Left hindlimb (tissue), 1 donor: ENCODE measurements around the gene TEKT5.
"Not testable (repeated sequence)": the region's sequence is repeated elsewhere in the genome, so short reads cannot be mapped to it uniquely, and the experiment has no call there.

ENCODE experiments used
- DNase-seq: peaks from one replicate; pipeline ENCODE4 v3.0.0-alpha.2; 2018

Gene TEKT5

GRCh38 chr16:10684511-10685151, 10.1 kb downstream of the TEKT5 start:
- no peak for DNase-seq

GRCh38 chr16:10683170-10683569, 11.6 kb downstream of the TEKT5 start:
- no peak for DNase-seq

- no peak for DNase-seq
These were observed 12.1 kb downstream of the TEKT5 start for GRCh38 chr16:10682604-10683003.

GRCh38 chr16:10681310-10682308, 13.1 kb downstream of the TEKT5 start:
- DNase-seq: no peak

GRCh38 chr16:10679921-10680320, 14.8 kb downstream of the TEKT5 start:
- DNase-seq: no peak

GRCh38 chr16:10679441-10679840, 15.3 kb downstream of the TEKT5 start:
- not testable (repeated sequence) for DNase-seq

GRCh38 chr16:10678655-10679054, 16.1 kb downstream of the TEKT5 start:
- DNase-seq: no peak

- no peak for DNase-seq
These were observed 18.4 kb downstream of the TEKT5 start for GRCh38 chr16:10676284-10676683.

GRCh38 chr16:10675861-10676260, 18.9 kb downstream of the TEKT5 start:
- DNase-seq: no peak

- DNase-seq: no peak
These were observed 19.5 kb downstream of the TEKT5 start for GRCh38 chr16:10675216-10675615.

- no peak for DNase-seq
These were observed 23.0 kb downstream of the TEKT5 start for GRCh38 chr16:10671729-10672128.

- DNase-seq: no peak
These were observed 24.9 kb downstream of the TEKT5 start for GRCh38 chr16:10669791-10670190.

GRCh38 chr16:10668322-10669045, 26.2 kb downstream of the TEKT5 start:
- DNase-seq: no peak

GRCh38 chr16:10667239-10667638, 27.5 kb downstream of the TEKT5 start:
- no peak for DNase-seq

- DNase-seq: no peak
These were observed 28.4 kb downstream of the TEKT5 start for GRCh38 chr16:10666291-10666690.

- DNase-seq: no peak
These were observed 29.6 kb downstream of the TEKT5 start for GRCh38 chr16:10665166-10665565.

GRCh38 chr16:10664720-10665126, 30.0 kb downstream of the TEKT5 start:
- no peak for DNase-seq

- DNase-seq: no peak
These were observed 31.0 kb downstream of the TEKT5 start for GRCh38 chr16:10663744-10664143.

- no peak for DNase-seq
These were observed 31.6 kb downstream of the TEKT5 start for GRCh38 chr16:10663146-10663545.

- no peak for DNase-seq
These were observed 32.5 kb downstream of the TEKT5 start for GRCh38 chr16:10662212-10662611.

- DNase-seq: no peak
These were observed 33.0 kb downstream of the TEKT5 start for GRCh38 chr16:10661737-10662136.

- no peak for DNase-seq
These were observed 33.6 kb downstream of the TEKT5 start for GRCh38 chr16:10660950-10661635.

GRCh38 chr16:10658943-10659342, 35.8 kb downstream of the TEKT5 start:
- DNase-seq: no peak
